ENCODE measurements around the gene LRRC59. TPM values are rescaled to one million over a fixed set of nuclear protein-coding genes. Genes with fewer than 3 reads are reported as not detected.

LRRC59 gene
- total and polyA plus RNA-seq, 2 of the 13 experiments (the other 11 are each of a cell fraction or from before 2014, with no cell fraction given): 87.3 to 222 TPM

DNA sequence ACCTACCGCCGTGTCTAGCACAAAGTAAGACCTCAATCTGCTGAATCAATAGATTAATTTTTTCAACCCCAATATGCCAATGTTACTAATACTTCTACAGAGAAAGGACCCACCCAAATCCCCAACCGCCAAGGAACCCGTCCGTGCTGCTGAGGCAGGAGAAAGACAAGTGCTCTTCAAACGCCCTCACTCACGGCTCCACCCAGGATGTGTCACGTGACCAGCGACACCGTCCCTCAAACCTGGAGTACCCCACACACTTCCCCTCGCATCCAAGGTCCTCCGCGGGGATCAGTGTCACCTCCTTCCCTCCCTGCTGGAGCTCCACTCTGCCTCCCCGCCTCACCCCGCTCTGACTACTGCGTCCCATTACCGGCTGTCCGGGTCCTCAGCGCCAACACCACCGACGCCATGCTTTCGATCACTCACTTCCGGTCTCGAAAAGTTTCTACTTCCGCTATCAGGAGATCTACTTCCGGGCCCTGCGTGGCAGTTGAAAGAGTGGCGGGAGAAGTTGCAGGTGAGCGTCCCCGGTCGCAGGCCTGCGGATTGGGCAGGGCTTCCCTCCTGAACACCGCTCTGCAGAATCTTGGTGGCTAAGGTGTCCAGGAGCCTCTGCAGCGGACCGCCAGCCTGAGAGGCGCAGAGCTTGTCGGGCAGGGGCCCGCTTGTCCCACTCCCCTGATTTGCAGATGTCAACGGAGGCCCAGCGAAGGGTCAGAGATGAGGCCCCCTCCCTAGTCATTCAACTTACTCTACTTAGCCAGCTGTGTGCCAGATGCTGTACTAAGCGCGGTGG is 24.4 kb downstream of the LRRC59 start, which contains the start of the genes EME1 and MRPL27 (continued):
- TF ChIP-seq, protein P1, sequence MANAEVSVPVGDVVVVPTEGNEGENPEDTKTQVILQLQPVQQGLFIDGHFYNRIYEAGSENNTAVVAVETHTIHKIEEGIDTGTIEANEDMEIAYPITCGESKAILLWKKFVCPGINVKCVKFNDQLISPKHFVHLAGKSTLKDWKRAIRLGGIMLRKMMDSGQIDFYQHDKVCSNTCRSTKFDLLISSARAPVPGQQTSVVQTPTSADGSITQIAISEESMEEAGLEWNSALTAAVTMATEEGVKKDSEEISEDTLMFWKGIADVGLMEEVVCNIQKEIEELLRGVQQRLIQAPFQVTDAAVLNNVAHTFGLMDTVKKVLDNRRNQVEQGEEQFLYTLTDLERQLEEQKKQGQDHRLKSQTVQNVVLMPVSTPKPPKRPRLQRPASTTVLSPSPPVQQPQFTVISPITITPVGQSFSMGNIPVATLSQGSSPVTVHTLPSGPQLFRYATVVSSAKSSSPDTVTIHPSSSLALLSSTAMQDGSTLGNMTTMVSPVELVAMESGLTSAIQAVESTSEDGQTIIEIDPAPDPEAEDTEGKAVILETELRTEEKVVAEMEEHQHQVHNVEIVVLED (CRISPR knock-in tag; IDR thresholded peaks at IDR 0.05; ENCODE audit: borderline replicate concordance): peak; percentile 89
- TF ChIP-seq ZFP62 (CRISPR knock-in tag; IDR thresholded peaks at IDR 0.05): no peak
- TF ChIP-seq TCF7L2 (IDR thresholded peaks at IDR 0.05; ENCODE audit: low read depth, low read length): no peak
- no peak for TF ChIP-seq ZNF280D (CRISPR knock-in tag; IDR thresholded peaks at IDR 0.05)
- TF ChIP-seq, protein P2, sequence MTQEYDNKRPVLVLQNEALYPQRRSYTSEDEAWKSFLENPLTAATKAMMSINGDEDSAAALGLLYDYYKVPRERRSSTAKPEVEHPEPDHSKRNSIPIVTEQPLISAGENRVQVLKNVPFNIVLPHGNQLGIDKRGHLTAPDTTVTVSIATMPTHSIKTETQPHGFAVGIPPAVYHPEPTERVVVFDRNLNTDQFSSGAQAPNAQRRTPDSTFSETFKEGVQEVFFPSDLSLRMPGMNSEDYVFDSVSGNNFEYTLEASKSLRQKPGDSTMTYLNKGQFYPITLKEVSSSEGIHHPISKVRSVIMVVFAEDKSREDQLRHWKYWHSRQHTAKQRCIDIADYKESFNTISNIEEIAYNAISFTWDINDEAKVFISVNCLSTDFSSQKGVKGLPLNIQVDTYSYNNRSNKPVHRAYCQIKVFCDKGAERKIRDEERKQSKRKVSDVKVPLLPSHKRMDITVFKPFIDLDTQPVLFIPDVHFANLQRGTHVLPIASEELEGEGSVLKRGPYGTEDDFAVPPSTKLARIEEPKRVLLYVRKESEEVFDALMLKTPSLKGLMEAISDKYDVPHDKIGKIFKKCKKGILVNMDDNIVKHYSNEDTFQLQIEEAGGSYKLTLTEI (CRISPR knock-in tag; conservative IDR thresholded peaks at IDR 0.05): no peak
- peak; percentile 86 for TF ChIP-seq MNT (IDR thresholded peaks at IDR 0.05)
- TF ChIP-seq, protein P3, sequence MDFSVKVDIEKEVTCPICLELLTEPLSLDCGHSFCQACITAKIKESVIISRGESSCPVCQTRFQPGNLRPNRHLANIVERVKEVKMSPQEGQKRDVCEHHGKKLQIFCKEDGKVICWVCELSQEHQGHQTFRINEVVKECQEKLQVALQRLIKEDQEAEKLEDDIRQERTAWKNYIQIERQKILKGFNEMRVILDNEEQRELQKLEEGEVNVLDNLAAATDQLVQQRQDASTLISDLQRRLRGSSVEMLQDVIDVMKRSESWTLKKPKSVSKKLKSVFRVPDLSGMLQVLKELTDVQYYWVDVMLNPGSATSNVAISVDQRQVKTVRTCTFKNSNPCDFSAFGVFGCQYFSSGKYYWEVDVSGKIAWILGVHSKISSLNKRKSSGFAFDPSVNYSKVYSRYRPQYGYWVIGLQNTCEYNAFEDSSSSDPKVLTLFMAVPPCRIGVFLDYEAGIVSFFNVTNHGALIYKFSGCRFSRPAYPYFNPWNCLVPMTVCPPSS (IDR thresholded peaks at IDR 0.05): no peak
- TF ChIP-seq, protein P4, sequence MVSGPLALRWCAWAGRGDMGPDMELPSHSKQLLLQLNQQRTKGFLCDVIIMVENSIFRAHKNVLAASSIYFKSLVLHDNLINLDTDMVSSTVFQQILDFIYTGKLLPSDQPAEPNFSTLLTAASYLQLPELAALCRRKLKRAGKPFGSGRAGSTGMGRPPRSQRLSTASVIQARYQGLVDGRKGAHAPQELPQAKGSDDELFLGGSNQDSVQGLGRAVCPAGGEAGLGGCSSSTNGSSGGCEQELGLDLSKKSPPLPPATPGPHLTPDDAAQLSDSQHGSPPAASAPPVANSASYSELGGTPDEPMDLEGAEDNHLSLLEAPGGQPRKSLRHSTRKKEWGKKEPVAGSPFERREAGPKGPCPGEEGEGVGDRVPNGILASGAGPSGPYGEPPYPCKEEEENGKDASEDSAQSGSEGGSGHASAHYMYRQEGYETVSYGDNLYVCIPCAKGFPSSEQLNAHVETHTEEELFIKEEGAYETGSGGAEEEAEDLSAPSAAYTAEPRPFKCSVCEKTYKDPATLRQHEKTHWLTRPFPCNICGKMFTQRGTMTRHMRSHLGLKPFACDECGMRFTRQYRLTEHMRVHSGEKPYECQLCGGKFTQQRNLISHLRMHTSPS (CRISPR knock-in tag; IDR thresholded peaks at IDR 0.05; ENCODE audit: low read depth): no peak
- peak; percentile 99 for TF ChIP-seq PHF20 (CRISPR knock-in tag; IDR thresholded peaks at IDR 0.05)
- peak; percentile 84; the same call in 1 of the 2 replicates for TF ChIP-seq NFATC3 (CRISPR knock-in tag; IDR thresholded peaks at IDR 0.05)
- no peak for TF ChIP-seq CEBPB (IDR thresholded peaks at IDR 0.05; ENCODE audit: borderline replicate concordance, low read depth, low read length)
- peak; percentile 95 for TF ChIP-seq ZNF547 (CRISPR knock-in tag; IDR thresholded peaks at IDR 0.05)
- TF ChIP-seq ZNF878 (CRISPR knock-in tag; IDR thresholded peaks at IDR 0.05): peak; percentile 98
- peak; percentile 89 for TF ChIP-seq RARG (CRISPR knock-in tag; IDR thresholded peaks at IDR 0.05; ENCODE audit: low read depth)
- no peak; the same call in 1 of the 2 replicates for TF ChIP-seq ZNF713 (CRISPR knock-in tag; IDR thresholded peaks at IDR 0.05)
- peak in 1 of 2 experiments; percentile 98; a peak in 2 of 4 replicates for TF ChIP-seq KLF16 (CRISPR knock-in tag; IDR thresholded peaks at IDR 0.05)
- peak; percentile 68; the same call in 1 of the 2 replicates for TF ChIP-seq ZFP41 (CRISPR knock-in tag; IDR thresholded peaks at IDR 0.05; ENCODE audit: borderline replicate concordance)

All from HepG2 (cell line).